HepG2 (cell line): ENCODE measurements around the gene NEAT1. TPM values are rescaled to one million over a fixed set of nuclear protein-coding genes. Genes with fewer than 3 reads are reported as not detected.

Experiments used
- HMGA1 ChIP-seq: sonication (generic); formaldehyde crosslinking; conservative IDR thresholded peaks from 2 replicates; pipeline ENCODE4 v1.4.0; 2020; ENCODE audit warnings: missing genetic modification reagents
- KDM4B ChIP-seq: sonication (generic); formaldehyde crosslinking; IDR thresholded peaks from 2 replicates; pipeline ENCODE4 v1.4.0; 2020; ENCODE audit warnings: missing genetic modification reagents
- MEF2D ChIP-seq: sonication (generic); formaldehyde crosslinking; IDR thresholded peaks from 2 replicates; pipeline ENCODE4 v1.5.1; 2020; ENCODE audit warnings: mild to moderate bottlenecking, missing genetic modification reagents
- MIER3 ChIP-seq: IDR thresholded peaks from 2 replicates; pipeline ENCODE4 v1.6.1; 2016; ENCODE audit warnings: missing compliant biosample characterization, borderline replicate concordance
- NRL ChIP-seq: sonication (generic); formaldehyde crosslinking; IDR thresholded peaks from 2 replicates; pipeline ENCODE4 v1.5.0; 2020; ENCODE audit warnings: missing genetic modification reagents, mild to moderate bottlenecking, moderate library complexity, borderline replicate concordance
- PCBP2 ChIP-seq: fragments of 200-400 bp; formaldehyde crosslinking; optimal IDR thresholded peaks from 2 replicates; pipeline ENCODE3; 2018; ENCODE audit warnings: low read length, low read depth; ENCODE audit not compliant: poor library complexity, severe bottlenecking
- RAD21 ChIP-seq: fragments of 450-650 bp; formaldehyde crosslinking; IDR thresholded peaks from 2 replicates; pipeline ENCODE4 v1.5.0; 2020; ENCODE audit warnings: mild to moderate bottlenecking
- SMAD3 ChIP-seq: sonication (generic); formaldehyde crosslinking; IDR thresholded peaks from 2 replicates; pipeline ENCODE4 v1.4.0; 2020; ENCODE audit warnings: missing genetic modification reagents
- STAT6 ChIP-seq: sonication (generic); formaldehyde crosslinking; IDR thresholded peaks from 2 replicates; pipeline ENCODE4 v1.4.0; 2020; ENCODE audit warnings: missing genetic modification reagents, mild to moderate bottlenecking, borderline replicate concordance
- U2AF1 ChIP-seq: fragments of 200-400 bp; formaldehyde crosslinking; optimal IDR thresholded peaks from 2 replicates; pipeline ENCODE3; 2017; ENCODE audit warnings: mild to moderate bottlenecking, low read depth, low read length
- ZBTB10 ChIP-seq: sonication (generic); formaldehyde crosslinking; IDR thresholded peaks from 2 replicates; pipeline ENCODE4 v1.4.0; 2020; ENCODE audit warnings: missing genetic modification reagents, borderline replicate concordance
- ZBTB39 ChIP-seq: sonication (generic); formaldehyde crosslinking; IDR thresholded peaks from 2 replicates; pipeline ENCODE4 v1.5.0; 2020; ENCODE audit warnings: missing genetic modification reagents
- ZFP1 ChIP-seq: IDR thresholded peaks from 2 replicates; pipeline ENCODE4 v1.6.1; 2016
- ZFP82 ChIP-seq: sonication (generic); formaldehyde crosslinking; IDR thresholded peaks from 2 replicates; pipeline ENCODE4 v1.5.1; 2020; ENCODE audit warnings: mild to moderate bottlenecking, missing genetic modification reagents, borderline replicate concordance
- ZFP90 ChIP-seq: sonication (generic); formaldehyde crosslinking; IDR thresholded peaks from 2 replicates; pipeline ENCODE4 v1.8.0; 2022; ENCODE audit warnings: missing genetic modification reagents, mild to moderate bottlenecking, inconsistent platforms, borderline replicate concordance
- ZMYM3 ChIP-seq: sonication (generic); formaldehyde crosslinking; IDR thresholded peaks from 2 replicates; pipeline ENCODE4 v1.5.1; 2020; ENCODE audit warnings: mild to moderate bottlenecking, missing genetic modification reagents
- ZNF234 ChIP-seq: sonication (generic); formaldehyde crosslinking; conservative IDR thresholded peaks from 2 replicates; pipeline ENCODE4 v1.5.1; 2020; ENCODE audit warnings: mild to moderate bottlenecking, missing genetic modification reagents
- ZNF274 ChIP-seq: sonication (generic); formaldehyde crosslinking; IDR thresholded peaks from 2 replicates; pipeline ENCODE4 v1.5.1; 2020; ENCODE audit warnings: mild to moderate bottlenecking, missing genetic modification reagents
- ZNF329 ChIP-seq: sonication (generic); formaldehyde crosslinking; IDR thresholded peaks from 2 replicates; pipeline ENCODE4 v1.9.0; 2021; ENCODE audit warnings: low read depth, mild to moderate bottlenecking, missing genetic modification reagents
- ZNF333 ChIP-seq: sonication (generic); formaldehyde crosslinking; IDR thresholded peaks from 2 replicates; pipeline ENCODE4 v1.4.0; 2020; ENCODE audit warnings: mild to moderate bottlenecking, missing genetic modification reagents, borderline replicate concordance
- ZNF354B ChIP-seq: sonication (generic); formaldehyde crosslinking; IDR thresholded peaks from 2 replicates; pipeline ENCODE4 v1.8.0; 2022; ENCODE audit warnings: mild to moderate bottlenecking, missing genetic modification reagents
- ZNF556 ChIP-seq: sonication (generic); formaldehyde crosslinking; IDR thresholded peaks from 2 replicates; pipeline ENCODE4 v1.4.0; 2020; ENCODE audit warnings: mild to moderate bottlenecking, missing genetic modification reagents, borderline replicate concordance
- ZZZ3 ChIP-seq: sonication (generic); formaldehyde crosslinking; IDR thresholded peaks from 2 replicates; pipeline ENCODE4 v1.4.0; 2020; ENCODE audit warnings: missing genetic modification reagents, mild to moderate bottlenecking, borderline replicate concordance
- polyA plus RNA-seq, 8 experiments: library from polyadenylated mRNA; depleted of rRNA in 3 of 8; stranded (reverse) in 7 of 8; unstranded in 1 of 8; fragments of >200 nt; fragmentation: Illumina TruSeq in 4 of 8; extraction: Trizol in 4 of 8; gene quantifications; 2 replicates each; pipeline versions ENCODE4 v1.2.1 to v1.2.3, GENCODE V29; 2011 to 2016; ENCODE audit warnings: low read depth in 4 of 8, missing spikeins in 1 of 8, mixed read lengths in 1 of 8; ENCODE audit not compliant: insufficient read depth in 1 of 8
- total RNA-seq, 5 experiments: library from RNA; depleted of rRNA; stranded (reverse); fragments of >200 nt; fragmentation: Illumina TruSeq; extraction: Trizol; gene quantifications; 2 replicates each; pipeline ENCODE4 v1.2.3, GENCODE V29; 2016; ENCODE audit warnings: low read depth in 1 of 5

The NEAT1 gene
- total and polyA plus RNA-seq, 2 of the 13 experiments (the other 11 are each of a cell fraction or from before 2014, with no cell fraction given) = 20.5 to 41.2 TPM

- no peak for TF ChIP-seq STAT6 (CRISPR knock-in tag)
- peak; percentile 56; the same call in 1 of the 2 replicates for TF ChIP-seq ZFP82 (CRISPR knock-in tag)
- peak; percentile 64 for TF ChIP-seq ZNF274 (CRISPR knock-in tag)
- TF ChIP-seq U2AF1 = peak; percentile 78
- TF ChIP-seq ZNF329 (CRISPR knock-in tag) = peak; percentile 19
- no peak for TF ChIP-seq ZNF234
- peak; percentile 96; the same call in 1 of the 2 replicates for TF ChIP-seq NRL (CRISPR knock-in tag)
- peak; percentile 8; the same call in 1 of the 2 replicates for TF ChIP-seq KDM4B
- peak; percentile 49; the same call in 1 of the 2 replicates for TF ChIP-seq ZZZ3 (CRISPR knock-in tag)
- TF ChIP-seq MIER3 = peak; percentile 45
- TF ChIP-seq ZNF333 (CRISPR knock-in tag) = peak; percentile 41; the same call in 1 of the 2 replicates
- TF ChIP-seq RAD21 (CRISPR knock-in tag) = peak; percentile 95
- no peak for TF ChIP-seq ZNF354B (CRISPR knock-in tag)
- no peak for TF ChIP-seq ZFP1 (CRISPR knock-in tag)
- no peak; the same call in 1 of the 2 replicates for TF ChIP-seq SMAD3 (CRISPR knock-in tag)
- TF ChIP-seq MEF2D (CRISPR knock-in tag) = peak; percentile 94
- no peak for TF ChIP-seq ZBTB10 (CRISPR knock-in tag)
- no peak for TF ChIP-seq HMGA1 (CRISPR knock-in tag)
- no peak for TF ChIP-seq ZFP90 (CRISPR knock-in tag)
- TF ChIP-seq ZBTB39 (CRISPR knock-in tag) = 0 out of 2 replicates have a peak, but pooled peaks have one; percentile 38
- peak; percentile 32 for TF ChIP-seq ZMYM3 (CRISPR knock-in tag)
- peak; percentile 83; the same call in 1 of the 2 replicates for TF ChIP-seq ZNF556
- no peak for TF ChIP-seq PCBP2
These were observed 40.4 kb upstream of the NEAT1 start, which contains the start of gene SLC25A45 (continued) for GRCh38 chr11:65382033-65382803.
